ENCODE measurements around the gene AUTS2. TPM values are rescaled to one million over a fixed set of nuclear protein-coding genes. Genes with fewer than 3 reads are reported as not detected.

Gene AUTS2
- total and polyA plus RNA-seq, 2 experiments from 2014 or later = 3.0 to 4.4 TPM

DNA sequence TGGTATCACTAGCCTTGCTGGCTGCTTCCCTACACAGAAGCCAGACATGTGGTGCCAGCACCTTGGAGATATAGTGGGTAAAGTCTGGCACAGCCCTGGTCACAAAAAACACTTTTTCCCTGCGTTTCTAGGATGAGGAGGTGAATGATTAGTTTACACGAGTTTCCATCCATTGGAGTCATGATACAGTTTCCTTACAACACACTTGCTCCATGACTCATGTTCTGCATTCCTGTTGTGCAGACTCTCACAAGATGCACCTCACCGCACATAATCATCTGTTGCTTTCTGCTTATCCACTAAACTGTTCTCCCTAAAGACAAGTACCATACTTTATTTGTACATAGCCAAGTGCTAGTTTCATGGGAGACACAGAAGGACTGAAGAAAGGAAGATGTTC is 786.6 kb downstream of the AUTS2 start:
- Histone ChIP-seq H3K9ac (no peak overlapping the region), H3K27me3 (replicated peaks; ENCODE audit: insufficient read depth) (no peaks in the 10 kb centered on the region), H3K4me1 (ENCODE audit: insufficient read depth) (peaks cover 25% of the 10 kb centered on the region), H3K4me2 (ENCODE audit: unreplicated experiment) (no peak overlapping the region), H3K9me3 (ENCODE audit: low read depth) (no peaks in the 10 kb centered on the region), H3K4me3 (no peak overlapping the region), H3K79me2 (ENCODE audit: insufficient read depth) (no peaks in the 10 kb centered on the region), H3K36me3 (ENCODE audit: low read depth) (no peaks in the 10 kb centered on the region), H3F3A (ENCODE audit: insufficient read depth) (peaks cover 10% of the 10 kb centered on the region; the same call in 1 of the 2 replicates), H3K27ac (no peak overlapping the region), H3K9me2 (ENCODE audit: insufficient read depth) (no peaks in the 10 kb centered on the region), H2AFZ (no peak overlapping the region), H4K20me1 (ENCODE audit: insufficient read depth) (no peaks in the 10 kb centered on the region)
- TF ChIP-seq EZH2phosphoT487 (IDR thresholded peaks at IDR 0.05; ENCODE audit: insufficient read depth, low read depth) (no peak), EZH2 (IDR thresholded peaks at IDR 0.05; ENCODE audit: insufficient read depth, poor library complexity, severe bottlenecking) (no peak)
- in situ Hi-C loops (cut with MboI) = no loop called here
- 33 to 41% methylated on average over 3 of the region's 3 CpGs for WGBS, 2 experiments (ENCODE audit: low coverage in 1 of 2, low lambda C conversion rate in 2 of 2, missing lambda C conversion rate in 2 of 2)
- peak; percentile 82 for DNase-seq

DNA sequence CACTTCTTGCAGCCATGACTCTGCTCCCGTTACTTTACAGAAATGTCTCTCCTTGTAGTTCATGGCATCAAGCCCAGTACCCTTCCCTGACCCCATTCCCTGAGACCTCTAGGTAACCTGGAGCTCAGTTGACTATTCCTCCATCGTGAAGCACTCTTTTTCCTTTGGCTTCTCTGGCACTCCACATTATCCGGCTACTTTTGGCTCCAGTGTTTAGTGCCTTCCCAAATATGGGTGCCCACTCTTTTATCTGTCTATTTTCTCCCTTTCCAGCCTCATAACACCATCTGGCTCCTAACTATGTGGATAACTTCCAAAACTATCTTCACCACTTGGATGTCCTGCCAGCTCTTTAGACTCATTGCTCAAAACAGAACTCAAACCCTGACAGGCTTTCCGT is 788.9 kb downstream of the AUTS2 start:
- Histone ChIP-seq H3K27ac (no peak overlapping the region), H3K36me3 (ENCODE audit: low read depth) (no peaks in the 10 kb centered on the region), H3K4me3 (no peak overlapping the region), H3F3A (ENCODE audit: insufficient read depth) (peaks cover 12% of the 10 kb centered on the region; the same call in 1 of the 2 replicates), H3K27me3 (replicated peaks; ENCODE audit: insufficient read depth) (no peaks in the 10 kb centered on the region), H3K4me2 (ENCODE audit: unreplicated experiment) (no peak overlapping the region), H3K9ac (no peak overlapping the region), H3K9me2 (ENCODE audit: insufficient read depth) (no peaks in the 10 kb centered on the region), H3K4me1 (ENCODE audit: insufficient read depth) (peaks cover 23% of the 10 kb centered on the region), H3K9me3 (ENCODE audit: low read depth) (no peaks in the 10 kb centered on the region), H2AFZ (no peak overlapping the region), H4K20me1 (ENCODE audit: insufficient read depth) (no peaks in the 10 kb centered on the region), H3K79me2 (ENCODE audit: insufficient read depth) (no peaks in the 10 kb centered on the region)
- in situ Hi-C loops (cut with MboI) = no loop called here
- no peak for DNase-seq
- TF ChIP-seq EZH2phosphoT487 (IDR thresholded peaks at IDR 0.05; ENCODE audit: insufficient read depth, low read depth) (no peak), EZH2 (IDR thresholded peaks at IDR 0.05; ENCODE audit: insufficient read depth, poor library complexity, severe bottlenecking) (no peak)
- 23 to 31% methylated on average over 4 of the region's 4 CpGs for WGBS, 2 experiments (ENCODE audit: low coverage in 1 of 2, low lambda C conversion rate in 2 of 2, missing lambda C conversion rate in 2 of 2)

DNA sequence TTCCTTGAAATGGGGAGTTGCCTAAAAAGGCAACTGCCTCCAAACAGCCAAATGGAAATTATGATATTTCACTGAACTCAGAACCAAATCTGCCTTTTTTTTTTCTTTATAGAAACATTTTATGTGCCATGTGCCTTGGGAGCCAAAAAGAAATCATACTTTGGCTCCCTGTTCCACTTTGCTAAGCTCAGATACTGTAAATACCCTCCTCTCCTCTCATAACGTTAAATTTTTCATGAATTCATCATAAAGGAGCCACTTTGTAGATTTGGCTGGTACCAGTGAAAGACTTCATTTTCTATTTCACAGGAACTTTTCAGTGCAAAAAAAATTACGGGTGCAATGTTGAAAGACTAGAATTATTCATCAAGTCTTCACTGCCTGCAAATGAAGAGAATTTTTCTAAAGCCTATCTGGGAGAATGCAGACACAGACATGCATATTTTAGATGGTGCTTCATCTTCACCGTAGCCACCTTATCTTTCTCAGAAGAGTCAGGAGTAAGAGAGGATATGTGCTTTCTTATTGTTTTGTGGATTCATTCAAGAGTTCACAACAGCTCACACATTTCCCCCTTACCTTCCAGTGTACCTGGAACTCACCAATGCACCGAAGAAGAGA is 791.4 kb downstream of the AUTS2 start:
- Histone ChIP-seq H3K9ac (no peak overlapping the region), H3K4me2 (ENCODE audit: unreplicated experiment) (peak overlapping the region; percentile 43), H4K20me1 (ENCODE audit: insufficient read depth) (no peaks in the 10 kb centered on the region), H3K79me2 (ENCODE audit: insufficient read depth) (no peaks in the 10 kb centered on the region), H2AFZ (no peak overlapping the region), H3K36me3 (ENCODE audit: low read depth) (no peaks in the 10 kb centered on the region), H3F3A (ENCODE audit: insufficient read depth) (peaks cover 16% of the 10 kb centered on the region; the same call in 1 of the 2 replicates), H3K4me3 (no peak overlapping the region), H3K9me3 (ENCODE audit: low read depth) (no peaks in the 10 kb centered on the region), H3K4me1 (ENCODE audit: insufficient read depth) (peaks cover 25% of the 10 kb centered on the region), H3K27me3 (replicated peaks; ENCODE audit: insufficient read depth) (no peaks in the 10 kb centered on the region), H3K9me2 (ENCODE audit: insufficient read depth) (no peaks in the 10 kb centered on the region), H3K27ac (0 out of 2 replicates have a peak overlapping the region, but pooled peaks have one; percentile 31)
- WGBS, 2 experiments (ENCODE audit: low coverage in 1 of 2, low lambda C conversion rate in 2 of 2, missing lambda C conversion rate in 2 of 2) = 49 to 52% methylated on average over 4 of the region's 4 CpGs
- in situ Hi-C loops (cut with MboI) = no loop called here
- TF ChIP-seq EZH2phosphoT487 (IDR thresholded peaks at IDR 0.05; ENCODE audit: insufficient read depth, low read depth) = no peak
- TF ChIP-seq EZH2 (IDR thresholded peaks at IDR 0.05; ENCODE audit: insufficient read depth, poor library complexity, severe bottlenecking) = no peak
- peak; percentile 25 for DNase-seq

DNA sequence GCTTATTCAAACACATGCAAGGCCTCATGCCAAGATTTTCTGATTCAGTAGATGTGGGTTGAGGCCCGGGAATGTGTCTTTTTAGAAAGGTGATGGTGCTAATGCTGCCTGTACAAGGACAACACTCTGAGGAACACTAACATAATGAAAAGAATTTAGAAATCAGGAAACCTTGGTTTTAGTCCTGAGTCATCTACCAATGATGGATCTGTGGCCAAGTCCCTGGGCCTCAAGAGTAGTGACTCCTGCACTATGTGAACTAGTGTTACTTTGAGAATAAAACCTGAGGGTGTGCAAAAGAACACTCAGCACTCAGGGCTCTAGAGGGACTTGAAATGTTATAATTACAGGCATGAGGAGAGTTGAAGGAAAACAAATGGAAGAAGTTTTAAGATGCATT is 792.0 kb downstream of the AUTS2 start:
- in situ Hi-C loops (cut with MboI) = no loop called here
- no peaks in the 10 kb centered on the region for H3K9me3 ChIP-seq (ENCODE audit: low read depth)
- H3K36me3 ChIP-seq (ENCODE audit: low read depth) = no peaks in the 10 kb centered on the region
- peaks cover 16% of the 10 kb centered on the region; the same call in 1 of the 2 replicates for H3F3A ChIP-seq (ENCODE audit: insufficient read depth)
- peaks cover 23% of the 10 kb centered on the region for H3K4me1 ChIP-seq (ENCODE audit: insufficient read depth)
- H2AFZ ChIP-seq = no peak overlapping the region
- DNase-seq = peak; percentile 64
- no peaks in the 10 kb centered on the region for H3K79me2 ChIP-seq (ENCODE audit: insufficient read depth)
- H3K4me3 ChIP-seq = no peak overlapping the region
- no peaks in the 10 kb centered on the region for H3K9me2 ChIP-seq (ENCODE audit: insufficient read depth)
- WGBS, 2 experiments (ENCODE audit: low coverage in 1 of 2, low lambda C conversion rate in 2 of 2, missing lambda C conversion rate in 2 of 2) = 61 to 85% methylated on average over 1 of the region's 1 CpG
- no peaks in the 10 kb centered on the region for H3K27me3 ChIP-seq (replicated peaks; ENCODE audit: insufficient read depth)
- no peaks in the 10 kb centered on the region for H4K20me1 ChIP-seq (ENCODE audit: insufficient read depth)
- H3K4me2 ChIP-seq (ENCODE audit: unreplicated experiment) = peak overlapping the region; percentile 43
- TF ChIP-seq EZH2 (IDR thresholded peaks at IDR 0.05; ENCODE audit: insufficient read depth, poor library complexity, severe bottlenecking) (no peak), EZH2phosphoT487 (IDR thresholded peaks at IDR 0.05; ENCODE audit: insufficient read depth, low read depth) (no peak)
- 0 out of 2 replicates have a peak overlapping the region, but pooled peaks have one; percentile 31 for H3K27ac ChIP-seq
- H3K9ac ChIP-seq = no peak overlapping the region

Data from GM23248 (cell line).